HG03039 (cell line): ENCODE data around the gene FAM90A26.
"Not testable (repeated sequence)": the region's sequence is repeated elsewhere in the genome, so short reads cannot be mapped to it uniquely, and the experiment has no call there.

Source experiments
- ATAC-seq: cut with Tn5 transposase; IDR thresholded peaks from one replicate; pipeline ENCODE4 v1.9.1; 2021; ENCODE audit warnings: mild to moderate bottlenecking, moderate library complexity; ENCODE audit not compliant: unreplicated experiment

The FAM90A26 gene

GRCh38 chr4:9169791-9170459 is at the start of gene FAM90A26:
TSS of gene FAM90A26 (plus strand) at chr4:9170409. CDS start at chr4:9173173, 2,764 bp downstream.
- not testable (repeated sequence) for ATAC-seq

- not testable (repeated sequence) for ATAC-seq
Measured at GRCh38 chr4:9122711-9123110, 47.5 kb upstream of the FAM90A26 start.

- not testable (repeated sequence) for ATAC-seq
Measured at GRCh38 chr4:9123572-9124007, 46.6 kb upstream of the FAM90A26 start.

GRCh38 chr4:9125601-9126161 is 44.5 kb upstream of the FAM90A26 start:
- ATAC-seq = not testable (repeated sequence)

- not testable (repeated sequence) for ATAC-seq
Measured at GRCh38 chr4:9131420-9131819, 38.8 kb upstream of the FAM90A26 start.

GRCh38 chr4:9132849-9133248 is 37.4 kb upstream of the FAM90A26 start:
- ATAC-seq = not testable (repeated sequence)

- ATAC-seq = not testable (repeated sequence)
Measured at GRCh38 chr4:9134011-9134410, 36.2 kb upstream of the FAM90A26 start.

GRCh38 chr4:9134556-9134955 is 35.7 kb upstream of the FAM90A26 start:
- not testable (repeated sequence) for ATAC-seq

GRCh38 chr4:9141050-9141449 is 29.2 kb upstream of the FAM90A26 start:
- ATAC-seq = not testable (repeated sequence)

- ATAC-seq = not testable (repeated sequence)
Measured at GRCh38 chr4:9142786-9143185, 27.4 kb upstream of the FAM90A26 start.

- ATAC-seq = no peak
Measured at GRCh38 chr4:9143421-9144080, 26.7 kb upstream of the FAM90A26 start.

GRCh38 chr4:9146967-9147366 is 23.2 kb upstream of the FAM90A26 start:
- ATAC-seq = no peak

GRCh38 chr4:9147368-9147767 is 22.8 kb upstream of the FAM90A26 start:
- ATAC-seq = not testable (repeated sequence)

GRCh38 chr4:9148611-9149409 is 21.4 kb upstream of the FAM90A26 start:
- ATAC-seq = not testable (repeated sequence)

- ATAC-seq = not testable (repeated sequence)
Measured at GRCh38 chr4:9151809-9152179, 18.4 kb upstream of the FAM90A26 start.

- not testable (repeated sequence) for ATAC-seq
Measured at GRCh38 chr4:9152180-9153007, 17.8 kb upstream of the FAM90A26 start.

GRCh38 chr4:9153008-9153570 is 17.1 kb upstream of the FAM90A26 start:
- ATAC-seq = not testable (repeated sequence)

GRCh38 chr4:9153571-9154157 is 16.5 kb upstream of the FAM90A26 start:
- not testable (repeated sequence) for ATAC-seq

GRCh38 chr4:9155101-9155886 is 14.9 kb upstream of the FAM90A26 start:
- not testable (repeated sequence) for ATAC-seq
